Neural crest cell (in vitro differentiated cells): ENCODE measurements around the gene PPP1R8. TPM values are rescaled to one million over a fixed set of nuclear protein-coding genes. Genes with fewer than 3 reads are reported as not detected.
"Not testable (repeated sequence)": the region's sequence is repeated elsewhere in the genome, so short reads cannot be mapped to it uniquely, and the experiment has no call there.

ENCODE experiments used
- DNase-seq: peaks from one replicate; pipeline ENCODE4 v3.0.0; 2021; ENCODE audit warnings: low read depth, mixed read lengths, low spot score
- H3K27ac Mint-ChIP-seq: one replicate; pipeline ENCODE4 v1.8.0; 2021; ENCODE audit warnings: mild to moderate bottlenecking, mixed read lengths; ENCODE audit not compliant: unreplicated experiment
- H3K27me3 Mint-ChIP-seq: 2 replicates; pipeline ENCODE4 v1.8.0; 2021; ENCODE audit warnings: low read depth, mild to moderate bottlenecking, mixed read lengths
- H3K36me3 Mint-ChIP-seq: 2 replicates; pipeline ENCODE4 v1.8.0; 2021; ENCODE audit warnings: low read depth, mild to moderate bottlenecking, mixed read lengths
- H3K4me1 Mint-ChIP-seq: 2 replicates; pipeline ENCODE4 v1.8.0; 2021; ENCODE audit warnings: mixed read lengths
- H3K4me3 Mint-ChIP-seq: one replicate; pipeline ENCODE4 v1.8.0; 2021; ENCODE audit warnings: mild to moderate bottlenecking, mixed read lengths
- H3K9me3 Mint-ChIP-seq: 2 replicates; pipeline ENCODE4 v1.8.0; 2021; ENCODE audit warnings: mixed read lengths
- CTCF ChIP-seq: fragments of 200-600 bp; sonication (generic); conservative IDR thresholded peaks from 2 replicates; pipeline ENCODE4 v1.5.0; 2021; ENCODE audit warnings: antibody characterized with exemption, mild to moderate bottlenecking
- total RNA-seq: library from RNA; stranded (reverse); gene quantifications from 2 replicates; pipeline ENCODE4 v1.2.1, GENCODE V29; 2021

The PPP1R8 gene
- total RNA-seq, 1 donor from 2014 or later = 66.1 TPM

- no peak for DNase-seq
- Mint-ChIP-seq H3K27ac (no peak overlapping the region), H3K36me3 (peaks cover 8% of the 10 kb centered on the region), H3K4me3 (no peak overlapping the region), H3K27me3 (no peaks in the 10 kb centered on the region), H3K9me3 (no peaks in the 10 kb centered on the region), H3K4me1 (peaks cover 20% of the 10 kb centered on the region)
- TF ChIP-seq CTCF = no peak
These were observed 4.9 kb downstream of the PPP1R8 start for GRCh38 chr1:27835501-27835900.

GRCh38 chr1:27849951-27850350, 19.4 kb downstream of the PPP1R8 start:
- Mint-ChIP-seq H3K4me1 (no peaks in the 10 kb centered on the region), H3K4me3 (no peak overlapping the region), H3K27me3 (no peaks in the 10 kb centered on the region), H3K9me3 (peaks cover 4% of the 10 kb centered on the region), H3K27ac (no peak overlapping the region), H3K36me3 (peaks cover 42% of the 10 kb centered on the region)
- no peak for TF ChIP-seq CTCF
- no peak for DNase-seq

- H3K9me3 Mint-ChIP-seq = peaks cover 4% of the 10 kb centered on the region
- peaks cover 18% of the 10 kb centered on the region for H3K36me3 Mint-ChIP-seq
- DNase-seq = no peak
- no peak overlapping the region for H3K27ac Mint-ChIP-seq
- TF ChIP-seq CTCF = no peak
- peaks cover 5% of the 10 kb centered on the region for H3K4me1 Mint-ChIP-seq
- H3K4me3 Mint-ChIP-seq = peak overlapping the region; percentile 27
- peaks cover 3% of the 10 kb centered on the region for H3K27me3 Mint-ChIP-seq
These were observed 24.5 kb downstream of the PPP1R8 start for GRCh38 chr1:27855085-27855484.

- no peak overlapping the region for H3K27ac Mint-ChIP-seq
- H3K4me1 Mint-ChIP-seq = peaks cover 5% of the 10 kb centered on the region
- no peak overlapping the region for H3K4me3 Mint-ChIP-seq
- H3K9me3 Mint-ChIP-seq = no peaks in the 10 kb centered on the region
- TF ChIP-seq CTCF = no peak
- no peak for DNase-seq
- peaks cover 2% of the 10 kb centered on the region for H3K36me3 Mint-ChIP-seq
- H3K27me3 Mint-ChIP-seq = peaks cover 3% of the 10 kb centered on the region
These were observed 26.2 kb downstream of the PPP1R8 start for GRCh38 chr1:27856561-27857343.

GRCh38 chr1:27857552-27857951, 27.0 kb downstream of the PPP1R8 start:
- H3K27me3 Mint-ChIP-seq, H3K36me3 Mint-ChIP-seq, H3K9me3 Mint-ChIP-seq, DNase-seq, H3K4me1 Mint-ChIP-seq, H3K27ac Mint-ChIP-seq: not testable (repeated sequence)
- H3K4me3 Mint-ChIP-seq = peak overlapping the region; percentile 58
